NCI-H1417 treated with DMSO at 0.1 percent for 48 hours (cell line): ENCODE data around the gene CDRT4.
"Not testable (repeated sequence)": the region's sequence is repeated elsewhere in the genome, so short reads cannot be mapped to it uniquely, and the experiment has no call there.

Experiments
- DNase-seq: peaks from one replicate; lab custom pipeline; 2025; lab: John Stamatoyannopoulos, UW

The CDRT4 gene

GRCh38 chr17:15467592-15467991 lies at the start of gene CDRT4:
Gene CDRT4 (minus strand): TSS chr17:15467621. CDS start chr17:15440238, 27,383 bp downstream.
- DNase-seq, result no peak

DNA sequence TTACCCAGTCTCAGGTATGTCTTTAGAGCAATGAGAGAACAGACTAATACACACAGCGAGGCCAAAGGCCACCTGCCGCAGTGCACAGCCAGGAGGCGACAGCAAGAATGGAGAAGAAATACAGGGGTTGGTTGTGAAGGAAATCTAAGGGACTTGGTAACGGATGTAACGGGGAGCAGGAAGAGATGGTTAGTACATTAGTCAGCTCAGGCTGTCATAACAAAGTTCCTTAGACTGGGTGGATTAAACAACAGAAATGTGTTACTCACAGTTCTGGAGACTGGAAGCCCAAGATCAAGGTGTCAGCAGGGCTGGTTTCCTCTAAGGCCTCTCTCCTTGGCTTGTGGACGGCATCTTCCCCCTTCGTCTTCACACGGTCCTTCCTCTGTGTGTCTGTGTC lies 48.7 kb upstream of the CDRT4 start:
- DNase-seq, result no peak

DNA sequence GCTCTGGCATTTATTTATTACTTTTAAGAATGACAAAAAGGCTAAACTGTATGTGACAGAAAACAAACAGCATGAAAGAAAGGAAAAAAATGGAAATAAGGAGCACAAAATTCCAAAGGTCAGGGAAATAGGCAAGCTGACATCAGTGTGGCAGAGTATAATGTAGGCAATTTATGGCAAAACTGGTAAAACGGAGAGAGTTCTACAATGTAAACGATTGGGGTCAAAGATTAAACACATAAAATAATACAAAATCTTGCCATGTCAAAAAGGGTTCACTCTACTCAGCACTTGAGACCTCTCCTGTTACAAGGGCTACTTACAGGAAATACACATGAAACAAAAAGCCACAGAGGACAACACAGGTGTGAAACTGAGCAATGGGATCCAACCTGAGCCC lies 47.0 kb upstream of the CDRT4 start:
- no peak for DNase-seq

- no peak for DNase-seq
Measured at GRCh38 chr17:15513856-15514459, 46.5 kb upstream of the CDRT4 start.

GRCh38 chr17:15513058-15513791 lies 45.8 kb upstream of the CDRT4 start:
- DNase-seq, result no peak

DNA sequence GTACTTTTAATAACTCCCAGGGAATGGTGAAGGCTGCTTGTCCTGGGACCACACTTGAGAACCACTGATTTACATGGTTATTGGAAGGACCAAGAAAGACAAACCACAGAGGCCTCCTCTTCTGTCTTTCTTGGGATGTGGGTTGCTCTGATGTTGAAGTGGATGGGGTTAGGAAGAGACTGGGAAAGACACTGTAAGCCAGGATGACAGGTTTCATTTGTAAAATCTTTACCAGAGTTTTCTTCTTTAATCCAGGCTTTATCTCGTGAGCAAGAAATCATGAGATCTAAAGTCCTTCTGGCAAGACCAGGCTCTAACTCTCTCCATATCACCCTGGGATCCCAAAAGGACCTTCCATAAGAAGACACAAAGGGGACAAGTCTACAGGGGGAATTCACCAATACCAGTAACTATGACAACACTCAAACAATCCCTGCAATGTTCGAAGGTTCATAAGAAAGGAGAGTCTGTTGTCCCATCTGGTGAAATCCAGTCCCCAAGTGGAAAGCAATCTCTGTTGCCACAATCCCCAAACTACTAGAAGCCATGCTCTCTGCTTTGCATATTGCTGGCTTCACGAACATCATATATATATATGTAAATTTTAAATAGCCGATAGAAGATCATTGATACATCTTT lies 44.8 kb upstream of the CDRT4 start:
- no peak for DNase-seq

GRCh38 chr17:15511142-15511541 lies 43.7 kb upstream of the CDRT4 start:
- DNase-seq, result no peak

GRCh38 chr17:15510361-15510760 lies 42.9 kb upstream of the CDRT4 start:
- DNase-seq, result no peak

DNA sequence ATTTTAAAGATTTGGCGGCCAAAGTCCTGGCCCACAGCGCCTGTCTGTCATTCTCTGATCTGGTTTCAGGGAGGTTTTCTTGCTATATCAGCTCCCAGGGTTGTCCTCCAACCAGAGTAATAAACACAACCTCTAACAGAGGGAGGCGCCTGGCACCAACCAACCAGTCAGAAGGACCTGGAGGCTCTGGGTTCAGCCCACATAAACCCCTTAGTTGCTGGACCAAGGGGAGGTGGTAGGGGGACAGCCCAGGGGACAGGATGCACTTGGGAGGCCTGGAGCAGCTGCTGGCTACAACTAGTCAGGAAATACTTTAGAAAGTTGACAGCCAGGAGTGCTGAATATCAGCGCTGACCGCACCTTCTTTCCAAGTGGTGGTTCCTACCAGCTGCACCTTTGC lies 41.7 kb upstream of the CDRT4 start:
- DNase-seq, result no peak

GRCh38 chr17:15508466-15508865 lies 41.0 kb upstream of the CDRT4 start:
- DNase-seq, result no peak

GRCh38 chr17:15507896-15508295 lies 40.5 kb upstream of the CDRT4 start:
- no peak for DNase-seq

- DNase-seq, result no peak
Measured at GRCh38 chr17:15507001-15507400, 39.6 kb upstream of the CDRT4 start.

DNA sequence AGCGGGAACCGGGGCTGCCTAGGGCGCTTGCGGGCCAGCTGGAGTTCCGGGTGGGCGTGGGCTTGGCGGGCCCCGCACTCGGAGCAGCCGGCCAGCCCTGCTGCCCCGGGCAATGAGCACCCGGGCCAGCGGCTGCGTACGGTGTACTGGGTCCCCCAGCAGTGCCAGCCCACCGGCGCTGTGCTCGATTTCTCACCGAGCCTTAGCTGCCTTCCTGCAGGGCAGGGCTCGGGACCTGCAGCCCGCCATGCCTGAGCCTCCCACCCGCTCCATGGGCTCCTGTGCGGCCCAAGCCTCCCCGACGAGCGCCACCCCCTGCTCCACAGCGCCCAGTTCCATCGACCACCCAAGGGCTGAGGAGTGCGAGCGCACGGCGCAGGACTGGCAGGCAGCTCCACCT lies 38.3 kb upstream of the CDRT4 start:
- not testable (repeated sequence) for DNase-seq

DNA sequence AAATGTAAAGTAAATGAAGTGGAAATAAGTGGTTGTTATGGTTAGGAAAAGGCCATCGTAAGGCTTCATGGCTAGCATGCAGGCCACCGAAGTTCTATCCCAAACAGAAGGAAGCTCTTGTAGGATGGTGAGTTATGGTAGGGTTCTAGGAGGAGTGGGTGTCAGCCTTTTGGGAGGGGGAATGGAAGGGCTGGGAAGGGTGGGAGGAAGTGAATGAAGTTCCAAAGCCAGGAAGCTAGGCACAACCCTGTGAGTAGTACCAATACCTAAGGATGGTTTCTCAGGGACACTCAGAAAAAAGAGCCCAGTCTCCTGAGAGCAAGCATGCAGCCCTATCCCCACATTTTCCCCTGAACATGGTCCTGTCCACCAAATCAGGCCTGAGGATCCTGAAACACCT lies 36.3 kb upstream of the CDRT4 start:
- no peak for DNase-seq

DNA sequence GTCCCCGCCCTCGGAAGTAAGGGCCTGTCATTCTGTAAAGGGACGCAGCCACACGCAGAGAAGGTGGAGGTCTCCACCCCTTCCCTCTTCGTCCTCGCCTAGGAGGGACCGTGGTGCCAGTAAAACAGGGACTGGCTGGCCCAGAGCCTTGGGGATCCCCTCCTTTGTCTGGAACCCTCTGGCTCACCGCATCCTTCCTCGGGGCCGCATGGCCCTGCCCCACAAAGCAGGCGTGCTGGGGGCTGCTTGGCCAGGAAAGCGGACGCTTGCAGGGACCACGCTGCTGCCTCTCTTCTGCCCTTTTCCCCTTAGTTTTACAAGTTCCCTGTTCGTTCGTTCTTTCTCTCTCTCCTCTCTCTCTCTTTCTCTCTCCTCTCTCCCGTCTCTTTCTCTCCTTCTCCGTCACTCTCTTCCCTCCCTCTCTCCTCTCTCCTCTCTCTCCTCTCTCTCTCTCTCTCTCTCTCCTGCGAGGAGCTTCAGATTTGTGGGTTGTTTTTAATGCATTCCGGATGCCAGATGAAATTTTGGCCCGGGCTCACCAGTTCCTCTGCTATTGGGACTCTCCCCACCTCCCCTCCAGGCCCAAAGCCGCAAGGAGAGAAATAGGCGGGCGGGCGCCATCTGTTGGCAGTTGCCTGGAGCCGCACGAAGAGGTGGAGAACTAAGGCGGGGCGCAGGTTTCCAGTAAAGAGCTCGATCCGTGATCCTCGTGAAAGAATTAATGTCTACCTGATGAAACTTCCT lies 35.1 kb upstream of the CDRT4 start:
- no peak for DNase-seq

GRCh38 chr17:15501793-15502192 lies 34.4 kb upstream of the CDRT4 start:
- no peak for DNase-seq

DNA sequence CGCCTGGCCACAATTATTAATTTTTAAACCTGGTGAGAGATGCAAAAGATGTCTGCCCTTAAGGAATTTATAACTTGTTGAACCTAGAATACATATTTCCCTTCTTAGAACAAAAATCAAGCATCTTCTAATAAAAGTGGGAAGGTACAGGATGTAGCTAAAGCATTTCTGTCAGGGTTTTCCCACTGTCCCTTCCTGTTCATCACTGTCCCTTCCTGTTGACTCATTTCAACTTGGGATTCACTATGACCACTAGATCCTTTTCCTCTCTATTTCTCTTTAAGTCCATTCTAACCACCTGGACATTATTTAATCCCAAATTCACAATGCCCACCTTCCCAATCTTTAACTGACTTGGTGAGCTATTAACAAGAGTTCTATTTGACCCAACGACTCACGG lies 33.9 kb upstream of the CDRT4 start:
- no peak for DNase-seq

DNA sequence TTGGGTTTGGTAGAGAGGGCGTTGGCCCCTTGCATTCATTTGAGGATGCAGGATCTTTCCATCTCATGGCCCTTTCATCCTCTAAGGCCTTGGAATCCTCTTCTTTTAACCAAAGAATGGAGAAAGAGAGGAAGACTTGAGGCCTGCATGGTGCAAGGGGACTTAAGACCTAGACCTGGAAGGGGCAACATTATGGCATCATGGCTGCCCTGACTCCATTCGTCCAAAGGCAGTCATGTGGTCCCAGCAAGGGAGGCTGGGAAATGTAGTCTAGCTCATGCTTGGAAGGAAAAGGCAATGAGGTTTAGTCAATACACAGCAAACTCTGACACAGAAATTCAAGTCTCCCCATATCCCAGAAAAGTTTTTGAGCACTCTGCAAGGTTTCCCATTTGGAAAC lies 30.7 kb upstream of the CDRT4 start:
- no peak for DNase-seq

GRCh38 chr17:15496735-15497670 lies 29.6 kb upstream of the CDRT4 start:
- DNase-seq, result no peak

DNA sequence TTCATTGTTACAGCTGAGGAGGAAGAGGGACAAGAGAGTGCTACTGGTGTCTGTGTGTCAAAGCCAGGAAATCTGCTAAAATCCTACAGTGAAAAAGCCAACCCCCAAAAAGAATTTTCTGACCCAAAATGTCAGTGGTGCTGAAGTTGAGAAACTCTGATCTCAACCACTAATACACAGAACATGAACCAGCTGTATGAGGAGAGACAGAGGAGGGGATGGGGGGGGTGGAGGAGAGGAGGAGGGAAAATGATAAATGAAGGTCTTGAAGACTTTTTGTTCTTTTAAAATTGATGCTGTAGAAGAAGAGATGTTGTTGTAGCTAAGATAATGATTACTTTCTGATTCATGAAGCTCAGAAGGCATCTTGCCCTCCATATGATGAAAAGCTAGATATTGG lies 27.4 kb upstream of the CDRT4 start:
- no peak for DNase-seq

DNA sequence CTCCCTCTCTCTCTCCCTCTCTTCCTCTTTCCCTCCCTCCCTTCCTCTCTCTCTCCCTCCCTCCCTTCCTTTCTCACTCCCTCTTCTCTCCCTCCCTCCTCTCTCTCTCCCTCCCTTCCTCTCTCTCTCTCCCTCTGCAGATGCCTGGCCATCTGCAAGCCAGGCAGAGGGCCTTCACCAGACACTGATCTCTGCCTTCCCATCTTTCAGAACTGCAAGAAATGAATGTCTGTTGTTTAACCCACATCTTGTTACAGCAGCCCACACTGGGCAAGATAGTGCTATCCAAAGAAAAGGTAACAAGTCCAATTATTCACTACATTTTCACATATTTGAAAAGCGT lies 26.2 kb upstream of the CDRT4 start:
- DNase-seq, result no peak
